ENCODE data around the gene TP53TG3B. TPM values are rescaled to one million over a fixed set of nuclear protein-coding genes. Genes with fewer than 3 reads are reported as not detected.
"Not testable (repeated sequence)": the region's sequence is repeated elsewhere in the genome, so short reads cannot be mapped to it uniquely, and the experiment has no call there.

The TP53TG3B gene
- total RNA-seq (2012; rRNA removed) (not detected in 2 replicates), polyA plus RNA-seq (2012; rRNA removed) (not detected in 2 replicates), Bru-seq, nascent RNA (not detected), BruChase-seq, experiment 1, labeled RNA remaining after a 6-hour chase (not detected), BruChase-seq, experiment 2, labeled RNA remaining after a 2-hour chase (not detected)
- not detected in 2 replicates for polyA plus RNA-seq (2012; cell fraction: cytosol; rRNA removed)
- not detected in 2 replicates for polyA plus RNA-seq (2012; cell fraction: nucleus; rRNA removed; ENCODE audit: low replicate concordance)
- long read RNA-seq = 0 reads

GRCh38 chr16:33360541-33360940 is at the start of gene TP53TG3B:
TSS of gene TP53TG3B (plus strand) at chr16:33360841. CDS start at chr16:33360909, 68 bp downstream.
- H3K18ac ChIP-seq (ENCODE audit: low read depth, low read length); intact Hi-C loops (cut with micrococcal nuclease); H2AFZ ChIP-seq (replicated peaks; ENCODE audit: low read length, poor library complexity); H3K4me1 ChIP-seq (ENCODE audit: control insufficient read depth, insufficient read depth, low read length); CTCF ChIA-PET; H3K9me3 ChIP-seq (ENCODE audit: control insufficient read depth, insufficient read depth, low read length); dilution Hi-C loops (cut with HindIII; ENCODE audit: low sequenced_read_pairs, unreplicated experiment); POLR2A ChIA-PET (ENCODE audit: unreplicated experiment); H2BK15ac ChIP-seq (ENCODE audit: low read depth, low read length); ATAC-seq (ENCODE audit: low read depth); H2BK5ac ChIP-seq (ENCODE audit: low read depth, low read length, poor library complexity, severe bottlenecking); H3K79me1 ChIP-seq (ENCODE audit: low read depth in 1 of 2, low read length in 2 of 2); H3K14ac ChIP-seq (replicated peaks; ENCODE audit: low read depth, low read length); H3K56ac ChIP-seq (ENCODE audit: extremely low read depth, insufficient read depth, low read length); BruUV-seq (replicated peaks); H4K20me1 ChIP-seq (ENCODE audit: insufficient read depth, low read length); H4K91ac ChIP-seq (ENCODE audit: insufficient read depth, low read depth, low read length); H3K9ac ChIP-seq (ENCODE audit: low read depth, low read length); H3K4me3 ChIP-seq (ENCODE audit: insufficient read depth, low read depth, low read length); in situ Hi-C loops (cut with MboI; ENCODE audit: low sequenced_read_pairs); H3K9me1 ChIP-seq (ENCODE audit: insufficient read depth, low read length); H4K5ac ChIP-seq (ENCODE audit: low read depth, low read length); H2BK120ac ChIP-seq (ENCODE audit: low read depth, low read length); DNase-seq; H3K4ac ChIP-seq (ENCODE audit: low read depth, low read length); H2AK9ac ChIP-seq (replicated peaks; ENCODE audit: low read depth, low read length, poor library complexity); H2AK5ac ChIP-seq (ENCODE audit: low read depth, low read length); H3K27me3 ChIP-seq (ENCODE audit: control insufficient read depth, insufficient read depth, low read length); H3K4me2 ChIP-seq (ENCODE audit: low read depth, low read length); H3K23ac ChIP-seq (ENCODE audit: low read depth, low read length); H3K36me3 ChIP-seq (ENCODE audit: control insufficient read depth, insufficient read depth, low read length); H4K8ac ChIP-seq (ENCODE audit: low read depth in 2 of 2, low read length in 2 of 2); H2BK20ac ChIP-seq (ENCODE audit: low read depth, low read length); H3K27ac ChIP-seq (ENCODE audit: insufficient read depth, low read length): not testable (repeated sequence)
- no CpG with 5 or more reads among the region's 25 CpGs for WGBS, 2 experiments (ENCODE audit: extremely low coverage in 2 of 2, insufficient read length in 1 of 2)

DNA sequence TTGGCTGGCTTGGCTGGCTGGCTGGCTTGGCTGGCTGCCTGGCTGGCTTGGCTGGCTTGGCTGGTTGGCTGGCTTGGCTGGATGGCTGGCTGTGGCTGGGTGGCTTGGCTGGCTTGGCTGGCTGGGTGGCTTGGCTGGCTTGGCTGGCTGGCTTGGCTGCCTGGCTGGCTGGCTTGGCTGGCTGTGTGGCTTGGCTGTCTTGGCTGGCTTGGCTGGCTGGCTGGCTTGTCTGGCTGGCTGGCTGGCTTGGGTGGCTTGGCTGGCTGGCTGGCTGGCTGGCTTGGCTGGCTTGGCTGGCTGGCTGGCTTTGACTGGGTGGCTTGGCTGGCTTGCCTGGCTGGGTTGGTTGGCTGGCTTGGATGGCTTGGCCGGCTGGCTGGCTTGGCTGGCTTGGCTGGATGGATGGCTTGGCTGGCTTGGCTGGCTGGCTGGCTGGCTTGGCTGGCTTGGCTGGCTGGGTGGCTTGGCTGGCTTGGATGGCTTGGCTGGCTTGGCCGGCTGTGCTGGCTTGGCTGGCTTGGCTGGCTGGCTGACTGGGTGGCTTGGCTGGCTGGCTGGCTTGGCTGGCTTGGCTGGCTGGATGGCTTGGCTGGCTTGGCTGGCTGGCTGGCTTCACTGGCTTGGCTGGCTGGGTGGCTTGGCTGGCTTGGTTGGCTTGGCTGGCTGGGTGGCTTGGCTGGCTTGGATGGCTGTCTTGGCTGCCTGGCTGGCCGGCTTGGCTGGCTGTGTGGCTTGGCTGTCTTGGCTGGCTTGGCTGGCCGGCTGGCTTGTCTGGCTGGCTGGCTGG is 24.2 kb upstream of the TP53TG3B start:
- H4K5ac ChIP-seq (ENCODE audit: low read depth, low read length); POLR2A ChIA-PET (ENCODE audit: unreplicated experiment); H2AFZ ChIP-seq (replicated peaks; ENCODE audit: low read length, poor library complexity); H2AK5ac ChIP-seq (ENCODE audit: low read depth, low read length); H3K18ac ChIP-seq (ENCODE audit: low read depth, low read length); H3K36me3 ChIP-seq (ENCODE audit: control insufficient read depth, insufficient read depth, low read length); H2AK9ac ChIP-seq (replicated peaks; ENCODE audit: low read depth, low read length, poor library complexity); H3K23ac ChIP-seq (ENCODE audit: low read depth, low read length); H3K14ac ChIP-seq (replicated peaks; ENCODE audit: low read depth, low read length); H3K4ac ChIP-seq (ENCODE audit: low read depth, low read length); H3K27me3 ChIP-seq (ENCODE audit: control insufficient read depth, insufficient read depth, low read length); BruUV-seq (replicated peaks); H4K20me1 ChIP-seq (ENCODE audit: insufficient read depth, low read length); intact Hi-C loops (cut with micrococcal nuclease); ATAC-seq (ENCODE audit: low read depth); H3K9ac ChIP-seq (ENCODE audit: low read depth, low read length); H3K9me1 ChIP-seq (ENCODE audit: insufficient read depth, low read length); H3K27ac ChIP-seq (ENCODE audit: insufficient read depth, low read length); H3K56ac ChIP-seq (ENCODE audit: extremely low read depth, insufficient read depth, low read length); H2BK120ac ChIP-seq (ENCODE audit: low read depth, low read length); dilution Hi-C loops (cut with HindIII; ENCODE audit: low sequenced_read_pairs, unreplicated experiment); H2BK5ac ChIP-seq (ENCODE audit: low read depth, low read length, poor library complexity, severe bottlenecking); H3K4me1 ChIP-seq (ENCODE audit: control insufficient read depth, insufficient read depth, low read length); H4K8ac ChIP-seq (ENCODE audit: low read depth in 2 of 2, low read length in 2 of 2); H3K4me3 ChIP-seq (ENCODE audit: insufficient read depth, low read depth, low read length); H3K4me2 ChIP-seq (ENCODE audit: low read depth, low read length); CTCF ChIA-PET; H2BK20ac ChIP-seq (ENCODE audit: low read depth, low read length); H2BK15ac ChIP-seq (ENCODE audit: low read depth, low read length); H4K91ac ChIP-seq (ENCODE audit: insufficient read depth, low read depth, low read length); DNase-seq; in situ Hi-C loops (cut with MboI; ENCODE audit: low sequenced_read_pairs); H3K79me1 ChIP-seq (ENCODE audit: low read depth in 1 of 2, low read length in 2 of 2): not testable (repeated sequence)
- 59% methylated on average over 3 of the region's 4 CpGs; no CpG with 5 or more reads in 1 of the 2 experiments for WGBS, 2 experiments (ENCODE audit: extremely low coverage in 2 of 2, insufficient read length in 1 of 2)
- H3K9me3 ChIP-seq (ENCODE audit: control insufficient read depth, insufficient read depth, low read length) = peaks cover 15% of the 10 kb centered on the region

All from IMR-90 (cell line).